Endothelial cell of coronary artery (primary cell): Measurements from ENCODE around the gene SH2D2A. TPM values are rescaled to one million over a fixed set of nuclear protein-coding genes. Genes with fewer than 3 reads are reported as not detected.

Experiments
- total RNA-seq: library from RNA; depleted of rRNA; stranded (reverse); fragments of >200 nt; gene quantifications from 2 replicates; pipeline ENCODE4 v1.2.3, GENCODE V29; 2014

Gene SH2D2A
- total RNA-seq, result 0.09 and 0.19 TPM in 2 replicates

GRCh38 chr1:156816561-156817328 lies at the start of gene SH2D2A:
SH2D2A (minus strand) TSS chr1:156816848; CDS start chr1:156816708, 140 bp downstream.

DNA sequence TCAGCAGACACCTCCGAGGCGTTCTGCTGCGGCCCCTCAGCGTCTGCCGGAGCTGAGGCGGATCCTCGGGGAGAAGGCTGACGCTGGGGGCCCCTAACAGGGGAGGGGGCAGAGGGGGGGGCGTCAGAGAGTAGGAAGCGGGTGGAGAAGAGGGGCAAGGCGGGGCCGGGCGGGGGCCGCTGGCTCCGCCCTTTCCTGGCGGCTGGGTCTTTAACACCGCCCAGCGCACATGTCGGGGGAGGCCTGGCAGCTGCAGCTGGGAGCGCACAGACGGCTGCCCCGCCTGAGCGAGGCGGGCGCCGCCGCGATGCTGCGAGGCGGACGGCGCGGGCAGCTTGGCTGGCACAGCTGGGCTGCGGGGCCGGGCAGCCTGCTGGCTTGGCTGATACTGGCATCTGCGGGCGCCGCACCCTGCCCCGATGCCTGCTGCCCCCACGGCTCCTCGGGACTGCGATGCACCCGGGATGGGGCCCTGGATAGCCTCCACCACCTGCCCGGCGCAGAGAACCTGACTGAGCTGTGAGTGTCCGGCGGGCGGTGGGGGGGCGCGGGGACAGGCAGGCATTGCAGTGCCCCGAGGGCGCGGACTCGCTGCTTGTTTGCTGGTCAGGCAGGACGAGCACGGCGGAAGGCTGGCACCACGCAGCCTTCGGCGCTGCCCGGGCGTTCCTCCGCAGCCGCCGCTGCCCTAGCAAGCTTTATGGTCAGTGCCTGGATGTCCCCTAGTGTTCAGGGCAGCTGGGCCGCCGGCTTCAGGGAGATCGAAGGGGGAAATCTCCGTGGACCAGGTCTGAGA lies 44.2 kb upstream of the SH2D2A start, which contains the start of gene NTRK1:
Gene NTRK1 (plus strand): TSS at position 238 of the 796 bp plus-strand sequence. CDS start 70 bp downstream, at position 308.

GRCh38 chr1:156858959-156859522 lies 42.4 kb upstream of the SH2D2A start, which contains the start of gene INSRR:
INSRR (minus strand) TSS chr1:156859117; CDS start chr1:156858621, 496 bp downstream.

GRCh38 chr1:156767101-156767878 lies 49.4 kb downstream of the SH2D2A start, which contains the start of gene PRCC:
PRCC (plus strand) TSS chr1:156767535; CDS start chr1:156767772, 237 bp downstream.

Other genes with a start within 250 kb of the SH2D2A start
- gene IQGAP3, start 244.3 kb downstream of the SH2D2A start, total RNA-seq, result 8.9 and 16.7 TPM in 2 replicates
- not detected in 2 replicates for gene TTC24, start 237.1 kb downstream of the SH2D2A start, total RNA-seq
- gene NAXE, start 225.1 kb downstream of the SH2D2A start, total RNA-seq, result 69.4 and 102 TPM in 2 replicates
- gene GPATCH4, start 215.4 kb downstream of the SH2D2A start, total RNA-seq, result 19.8 and 22.2 TPM in 2 replicates
- gene HAPLN2, start 197.4 kb downstream of the SH2D2A start, total RNA-seq, result not detected in 2 replicates
- gene BCAN, start 174.7 kb downstream of the SH2D2A start, total RNA-seq, result not detected in 2 replicates
- gene NES, start 139.4 kb downstream of the SH2D2A start, total RNA-seq, result 127 and 255 TPM in 2 replicates
- 0.09 TPM in 2 replicates for gene CRABP2, start 111.3 kb downstream of the SH2D2A start, total RNA-seq
- gene METTL25B, start 88.4 kb downstream of the SH2D2A start, total RNA-seq, result 5.8 and 9.7 TPM in 2 replicates
- 8.2 and 8.6 TPM in 2 replicates for gene ISG20L2, start 88.1 kb downstream of the SH2D2A start, total RNA-seq
- gene MRPL24, start 75.8 kb downstream of the SH2D2A start, total RNA-seq, result 60.2 and 62.1 TPM in 2 replicates
- gene HDGF, start 65.2 kb downstream of the SH2D2A start, total RNA-seq, result 171 and 213 TPM in 2 replicates
- gene PRCC, start 49.3 kb downstream of the SH2D2A start, total RNA-seq, result 12.5 and 14.5 TPM in 2 replicates
- gene INSRR, start 42.3 kb upstream of the SH2D2A start, total RNA-seq, result not detected in 2 replicates
- not detected in 2 replicates for gene NTRK1, start 44.0 kb upstream of the SH2D2A start, total RNA-seq
- gene PEAR1, start 76.9 kb upstream of the SH2D2A start, total RNA-seq, result 11.5 and 23.2 TPM in 2 replicates
- gene LRRC71, start 103.8 kb upstream of the SH2D2A start, total RNA-seq, result 0.36 TPM in 1 of 2 replicates, not detected in the other
- 18.7 and 30.7 TPM in 2 replicates for gene ARHGEF11, start 228.9 kb upstream of the SH2D2A start, total RNA-seq